Measurements from ENCODE around the gene NLGN1.
A peak's percentile ranks its signal among the peaks of the same experiment; 100 is the strongest.
"Not testable (repeated sequence)": the region's sequence is repeated elsewhere in the genome, so short reads cannot be mapped to it uniquely, and the experiment has no call there.

Gene NLGN1

GRCh38 chr3:173397161-173398110, at the start of gene NLGN1:
Gene NLGN1 (plus strand): TSS chr3:173397744.
- no peak for DNase-seq (ENCODE audit: low spot score)

GRCh38 chr3:173351886-173352285, 45.7 kb upstream of the NLGN1 start:
- DNase-seq (ENCODE audit: low spot score): no peak

GRCh38 chr3:173353137-173353536, 44.4 kb upstream of the NLGN1 start:
- DNase-seq (ENCODE audit: low spot score): not testable (repeated sequence)

DNA sequence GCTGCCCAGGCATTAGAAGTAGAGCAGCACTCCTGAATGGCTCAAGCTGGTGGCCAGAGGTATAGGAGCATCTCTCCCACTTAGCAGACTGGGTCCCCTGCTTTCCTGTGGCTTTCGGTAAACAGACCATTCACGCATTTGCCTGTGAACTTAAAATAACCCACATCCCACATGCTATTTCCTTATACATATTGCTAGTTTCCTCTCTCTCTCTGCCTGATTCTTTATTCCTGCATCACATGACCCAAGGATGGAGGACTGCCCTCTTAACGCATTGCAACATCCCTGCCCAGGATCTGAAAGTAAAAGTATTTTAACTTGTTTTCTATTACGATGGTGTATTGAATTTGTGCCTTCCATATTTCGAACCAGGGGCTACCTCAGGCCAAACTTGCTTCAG, 43.4 kb upstream of the NLGN1 start:
- DNase-seq (ENCODE audit: low spot score): no peak

- no peak for DNase-seq (ENCODE audit: low spot score)
Measured at GRCh38 chr3:173371848-173372487, 25.6 kb upstream of the NLGN1 start.

DNA sequence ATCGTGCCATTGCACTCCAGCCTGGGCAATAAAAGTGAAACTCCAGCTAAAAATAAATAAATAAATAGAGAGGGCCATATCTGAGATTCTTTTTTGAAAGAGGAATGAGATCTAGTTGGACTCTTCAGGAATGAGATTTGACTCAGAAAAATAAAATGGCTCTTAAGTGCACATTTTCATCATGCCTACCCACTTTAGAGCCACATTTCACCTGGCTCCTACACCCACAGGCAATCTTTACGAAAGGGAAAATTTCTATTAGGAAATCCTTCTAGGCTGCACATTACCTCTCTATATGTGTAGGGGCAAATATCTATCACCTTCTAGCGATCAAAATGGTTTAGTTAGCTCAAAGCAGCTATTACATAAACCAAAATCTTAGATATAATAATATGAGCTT, 16.9 kb upstream of the NLGN1 start:
- DNase-seq (ENCODE audit: low spot score): no peak

GRCh38 chr3:173381936-173382335, 15.6 kb upstream of the NLGN1 start:
- not testable (repeated sequence) for DNase-seq (ENCODE audit: low spot score)

- no peak for DNase-seq (ENCODE audit: low spot score)
Measured at GRCh38 chr3:173395073-173395411, 2.5 kb upstream of the NLGN1 start.

DNA sequence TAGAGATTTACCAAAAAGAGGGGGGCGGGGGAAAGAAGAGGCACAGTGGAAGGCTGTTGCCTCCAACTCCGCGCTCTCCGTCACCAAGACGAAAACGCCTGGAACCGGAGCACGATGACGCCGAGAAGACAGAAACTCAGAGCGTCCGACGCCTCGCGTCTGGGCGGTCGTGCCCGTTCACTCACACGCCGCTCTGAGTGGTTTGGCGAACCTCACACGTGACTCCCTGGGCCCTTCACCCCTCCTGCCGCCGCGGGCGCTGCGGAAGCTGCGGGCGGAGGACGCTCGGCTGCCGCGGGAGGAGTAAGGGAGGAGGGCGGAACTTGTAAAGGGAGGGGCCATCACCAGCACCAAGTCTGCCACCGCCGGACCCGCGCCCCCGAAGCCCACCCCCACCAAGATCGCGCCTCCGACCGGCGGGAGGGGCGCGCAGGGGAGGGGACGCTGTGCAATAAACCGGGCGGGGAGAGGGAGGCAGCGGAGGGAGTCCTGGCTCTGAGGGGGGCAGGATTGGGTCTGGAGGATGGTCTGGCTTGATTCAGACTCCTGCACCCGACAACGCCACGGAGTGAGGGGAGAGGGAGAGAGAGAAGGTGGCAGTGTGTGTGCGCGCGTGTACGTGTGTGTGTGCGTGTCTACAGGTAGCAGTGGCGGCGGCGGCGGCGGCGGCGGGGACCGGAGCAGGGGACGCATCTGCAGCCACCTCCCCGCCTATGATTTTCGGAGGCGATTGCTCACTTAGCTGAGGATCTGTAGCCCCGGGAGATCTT, 1.9 kb upstream of the NLGN1 start:
- peak; percentile 5 for DNase-seq (ENCODE audit: low spot score)

- no peak for DNase-seq (ENCODE audit: low spot score)
Measured at GRCh38 chr3:173396191-173397041, 1.1 kb upstream of the NLGN1 start.

- DNase-seq (ENCODE audit: low spot score): no peak
Measured at GRCh38 chr3:173398111-173398479, 551 bp downstream of the NLGN1 start.

DNA sequence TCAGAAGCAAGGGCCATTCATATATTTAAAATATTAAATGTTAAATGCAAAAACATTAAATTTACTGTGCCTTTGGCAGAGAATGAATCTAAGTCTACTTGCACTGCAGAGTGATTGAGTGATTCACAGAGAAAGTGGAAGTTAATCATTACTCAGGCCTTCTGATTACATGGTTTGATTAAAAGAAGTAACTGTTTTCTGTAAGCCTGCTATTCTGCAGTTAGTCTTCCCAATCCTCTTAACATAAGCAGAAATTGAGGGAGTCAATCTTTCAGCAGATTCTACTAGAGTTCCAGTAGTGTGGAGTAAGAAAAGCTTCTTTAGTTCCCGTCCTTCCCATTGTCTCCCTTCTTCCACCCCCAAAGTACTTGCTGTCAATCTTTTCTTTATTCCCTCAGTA, 1.5 kb downstream of the NLGN1 start:
- DNase-seq (ENCODE audit: low spot score): no peak

DNA sequence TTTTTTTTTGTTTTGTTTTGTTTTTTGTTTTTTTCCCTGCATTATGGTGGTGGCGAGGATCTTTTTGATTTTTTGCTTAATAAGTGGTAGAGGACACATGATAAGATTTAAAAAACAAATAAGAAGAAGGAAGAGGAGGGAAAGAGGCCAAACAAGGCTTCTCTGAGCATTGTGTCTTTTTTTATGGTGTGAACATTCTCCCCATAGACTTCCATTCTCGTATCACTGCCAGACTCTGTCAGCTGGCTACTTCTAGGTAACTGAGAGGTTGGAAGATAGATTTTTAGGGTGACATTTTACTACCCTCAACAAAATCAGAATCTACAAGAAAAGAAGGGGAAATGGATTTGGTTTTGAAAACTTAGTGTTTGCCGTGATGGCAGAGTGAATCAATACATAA, 3.8 kb downstream of the NLGN1 start:
- no peak for DNase-seq (ENCODE audit: low spot score)

- DNase-seq (ENCODE audit: low spot score): no peak
Measured at GRCh38 chr3:173402656-173403055, 5.1 kb downstream of the NLGN1 start.

- DNase-seq (ENCODE audit: low spot score): no peak
Measured at GRCh38 chr3:173403376-173403775, 5.8 kb downstream of the NLGN1 start.

DNA sequence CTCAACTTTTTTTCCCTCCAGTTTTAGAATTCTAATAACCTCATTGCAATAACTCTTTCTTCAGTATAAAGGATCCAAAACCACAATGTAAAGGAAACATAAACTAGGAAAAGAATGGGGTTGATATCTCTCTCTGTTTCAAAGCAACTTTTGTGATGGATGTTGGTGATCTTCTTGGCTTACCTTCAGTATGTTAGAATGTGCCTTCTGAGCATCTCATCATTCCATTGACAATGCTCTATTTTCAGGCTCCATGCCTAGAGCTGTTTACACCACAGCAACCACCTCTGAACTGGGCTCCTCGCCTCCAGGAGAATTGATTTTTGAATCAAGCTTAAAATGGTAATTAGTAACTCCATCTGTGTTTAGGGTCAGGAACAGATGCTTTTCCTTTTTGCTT, 6.6 kb downstream of the NLGN1 start:
- no peak for DNase-seq (ENCODE audit: low spot score)

DNA sequence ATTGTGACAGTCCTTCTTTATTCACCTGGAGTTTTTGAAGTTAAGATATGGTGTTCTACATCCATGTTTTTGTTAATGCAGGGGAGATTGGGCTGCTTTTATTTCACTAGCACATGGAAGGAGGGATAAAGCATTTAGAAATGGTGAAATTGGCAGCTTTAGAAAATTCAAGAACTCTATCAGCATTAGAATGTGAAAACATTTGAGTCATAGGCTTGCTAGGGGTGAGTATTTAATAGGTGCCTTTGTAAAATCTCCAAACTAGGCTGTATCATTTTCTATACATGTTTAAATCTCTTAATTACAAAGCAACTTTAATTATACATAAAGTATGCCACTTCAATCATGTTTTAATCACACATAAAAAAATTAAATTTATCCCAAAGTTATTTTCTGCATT, 12.9 kb downstream of the NLGN1 start:
- no peak for DNase-seq (ENCODE audit: low spot score)

GRCh38 chr3:173410849-173411248, 13.3 kb downstream of the NLGN1 start:
- DNase-seq (ENCODE audit: low spot score): no peak

GRCh38 chr3:173411375-173411973, 13.9 kb downstream of the NLGN1 start:
- DNase-seq (ENCODE audit: low spot score): no peak

DNA sequence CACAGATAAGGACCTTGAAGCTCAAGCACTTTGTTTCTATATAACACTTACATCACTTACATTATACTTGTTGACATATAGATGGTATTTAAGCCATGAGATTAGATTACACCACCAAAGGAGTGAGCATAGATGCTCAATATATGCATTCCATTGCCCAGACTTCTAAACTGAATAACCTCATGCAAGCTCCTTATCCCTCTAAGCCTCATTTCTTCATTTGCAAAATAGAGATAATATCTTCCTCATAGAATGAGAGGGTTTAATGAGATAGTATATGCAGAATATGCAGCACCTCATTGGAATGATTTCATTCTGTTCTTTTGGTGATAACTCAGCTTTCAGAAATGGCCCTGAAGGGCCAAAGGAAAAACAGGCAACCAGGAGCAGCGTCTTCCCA, 18.5 kb downstream of the NLGN1 start:
- no peak for DNase-seq (ENCODE audit: low spot score)

DNA sequence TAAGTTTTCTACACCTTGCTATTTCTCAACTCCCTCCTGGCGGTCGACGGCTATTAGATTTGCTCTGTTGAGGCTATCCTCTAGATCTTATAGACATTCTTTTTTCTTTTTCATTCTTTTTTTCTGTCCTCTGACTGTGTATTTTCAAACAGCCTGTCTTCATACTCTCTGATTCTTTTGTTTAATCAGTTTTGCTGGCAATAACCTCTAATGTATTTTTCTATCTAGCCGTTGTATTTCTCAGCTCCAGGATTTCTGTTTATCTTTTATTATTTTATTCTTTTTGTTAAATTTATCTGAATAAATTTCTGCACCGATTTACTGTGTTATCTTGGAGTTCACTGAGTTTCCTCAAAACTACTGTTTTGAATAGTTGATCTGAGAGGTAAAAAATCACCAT, 31.5 kb downstream of the NLGN1 start:
- DNase-seq (ENCODE audit: low spot score): no peak

DNA sequence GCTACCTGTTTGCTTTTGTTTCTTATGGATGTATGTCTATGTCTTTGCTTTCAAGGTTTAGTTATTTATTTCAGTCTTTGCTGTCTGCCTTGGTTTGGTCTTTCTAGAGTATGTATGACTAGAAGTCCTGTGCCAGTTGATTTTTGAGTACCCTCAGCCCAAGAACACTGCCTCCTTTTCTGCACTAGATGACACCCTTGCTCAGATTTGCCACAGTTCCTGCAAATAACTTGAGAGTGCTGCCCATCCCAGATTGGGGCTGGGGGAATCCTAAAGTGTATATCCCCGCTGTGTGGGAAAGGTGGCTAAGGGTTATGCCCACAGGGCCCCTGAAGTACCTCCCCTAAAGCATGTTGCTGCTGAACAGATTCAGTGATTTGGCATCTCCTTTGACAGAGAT, 32.0 kb downstream of the NLGN1 start:
- DNase-seq (ENCODE audit: low spot score): no peak

All from CD4-positive, alpha-beta T cell treated with Interleukin-2 at 100 ng/mL for 4 hours (primary cell).